Gastrocnemius medialis (tissue), 4 donors: Measurements from ENCODE around the gene IL3RA.

Experiments
- CTCF ChIP-seq, 5 experiments: fragments of 450-650 bp in 3 of 5; fragments of 200-600 bp in 2 of 5; sonication (generic) in 2 of 5; IDR thresholded peaks in 4 of 5; conservative IDR thresholded peaks in 1 of 5; 1 replicate in 4 of 5; 2 replicates in 1 of 5; pipeline ENCODE4 v1.5.1; 2016 to 2019; ENCODE audit warnings: antibody characterized with exemption in 5 of 5, mild to moderate bottlenecking in 3 of 5, moderate library complexity in 3 of 5
- POLR2A ChIP-seq, 2 donors: fragments of 450-650 bp; IDR thresholded peaks; one replicate each; pipeline ENCODE4 v1.6.1; 2017; ENCODE audit warnings: antibody characterized with exemption in 2 of 2, mild to moderate bottlenecking in 2 of 2, moderate library complexity in 2 of 2

- TF ChIP-seq CTCF (IDR thresholded peaks at IDR 0.05 in 4 of 5, conservative IDR thresholded peaks at IDR 0.05 in 1 of 5): no peak
- no peak for TF ChIP-seq POLR2A (IDR thresholded peaks at IDR 0.05)
Observed at GRCh38 chrX:1384658-1385252, 48.2 kb downstream of the IL3RA start.
